ENCODE measurements around the gene TSC2.
"Not testable (repeated sequence)": the region's sequence is repeated elsewhere in the genome, so short reads cannot be mapped to it uniquely, and the experiment has no call there.

- not testable (repeated sequence) for TF ChIP-seq CTCF (conservative IDR thresholded peaks at IDR 0.05); ZFX (IDR thresholded peaks at IDR 0.05)
Observed at GRCh38 chr16:2133797-2134196, 86.0 kb downstream of the TSC2 start.
